SU-DHL-6 (cell line): ENCODE measurements around the gene MYRF.

Experiments used
- CTCF ChIP-seq: fragments of 200-600 bp; sonication (generic); IDR thresholded peaks from one replicate; pipeline ENCODE4 v1.5.1; 2017; ENCODE audit warnings: antibody characterized with exemption, mild to moderate bottlenecking, low read length, moderate library complexity; ENCODE audit not compliant: insufficient read depth, poor library complexity, severe bottlenecking
- EZH2phosphoT487 ChIP-seq: fragments of 200-600 bp; sonication (generic), shearing (Covaris generic); conservative IDR thresholded peaks from 2 replicates; pipeline ENCODE4 v1.6.1; 2018; ENCODE audit warnings: mild to moderate bottlenecking, antibody characterized with exemption, low read length, moderate library complexity, mixed read lengths

- TF ChIP-seq CTCF (no peak), EZH2phosphoT487 (no peak)
Observed at GRCh38 chr11:61778920-61779650, 26.6 kb downstream of the MYRF start.
